Mesendoderm (in vitro differentiated cells): ENCODE measurements around the gene LRRN4CL.
A peak's percentile ranks its signal among the peaks of the same experiment; 100 is the strongest.
"Not testable (repeated sequence)": the region's sequence is repeated elsewhere in the genome, so short reads cannot be mapped to it uniquely, and the experiment has no call there.

ENCODE experiments used
- DNase-seq: peaks from one replicate; pipeline ENCODE4 v3.0.0; 2013
- H2AK5ac ChIP-seq: 2 replicates; pipeline ENCODE4 v1.6.1; 2013; ENCODE audit warnings: low read length, inconsistent platforms
- H2BK120ac ChIP-seq: 2 replicates; pipeline ENCODE4 v1.6.1; 2013; ENCODE audit warnings: low read depth, mild to moderate bottlenecking, low read length, moderate library complexity, mixed read lengths
- H2BK15ac ChIP-seq: replicated peaks from 2 replicates; pipeline ENCODE4 v1.6.1; 2013; ENCODE audit warnings: low read depth, mild to moderate bottlenecking, moderate library complexity
- H2BK5ac ChIP-seq: 2 replicates; pipeline ENCODE4 v1.6.1; 2013; ENCODE audit warnings: low read length, inconsistent platforms
- H3K18ac ChIP-seq: 2 replicates; pipeline ENCODE4 v1.6.1; 2013; ENCODE audit warnings: mild to moderate bottlenecking, low read length, mixed read lengths
- H3K23ac ChIP-seq: one replicate; pipeline ENCODE4 v1.6.1; 2013; ENCODE audit warnings: low read length
- H3K27ac ChIP-seq: 2 replicates; pipeline ENCODE4 v1.5.1; 2013; ENCODE audit warnings: low read depth, mild to moderate bottlenecking, inconsistent platforms, low read length, moderate library complexity
- H3K27me3 ChIP-seq: 2 replicates; pipeline ENCODE4 v1.6.1; 2013; ENCODE audit warnings: low read length, control low read depth, mild to moderate bottlenecking, inconsistent platforms; ENCODE audit not compliant: insufficient read depth, poor library complexity
- H3K36me3 ChIP-seq: 2 replicates; pipeline ENCODE4 v1.6.1; 2013; ENCODE audit warnings: low read length, inconsistent platforms; ENCODE audit not compliant: control insufficient read depth, insufficient read depth
- H3K4ac ChIP-seq: one replicate; pipeline ENCODE4 v1.6.1; 2013; ENCODE audit warnings: low read depth, mild to moderate bottlenecking, low read length, moderate library complexity
- H3K4me1 ChIP-seq: 2 replicates; pipeline ENCODE4 v1.6.1; 2013; ENCODE audit warnings: low read depth, low read length, inconsistent platforms; ENCODE audit not compliant: control insufficient read depth
- H3K4me2 ChIP-seq: 2 replicates; pipeline ENCODE4 v1.6.1; 2013; ENCODE audit warnings: low read length
- H3K4me3 ChIP-seq: 2 replicates; pipeline ENCODE4 v1.5.1; 2013; ENCODE audit warnings: mild to moderate bottlenecking, low read length
- H3K56ac ChIP-seq: one replicate; pipeline ENCODE4 v1.6.1; 2013; ENCODE audit warnings: low read length
- H3K79me1 ChIP-seq: 2 replicates; pipeline ENCODE4 v1.6.1; 2013; ENCODE audit warnings: low read length, inconsistent platforms
- H3K79me2 ChIP-seq: 2 replicates; pipeline ENCODE4 v1.6.1; 2013; ENCODE audit warnings: mild to moderate bottlenecking, low read length; ENCODE audit not compliant: control insufficient read depth, insufficient read depth
- H3K9ac ChIP-seq: 2 replicates; pipeline ENCODE4 v1.6.1; 2013; ENCODE audit warnings: low read length, inconsistent platforms
- H4K5ac ChIP-seq: one replicate; pipeline ENCODE4 v1.6.1; 2013; ENCODE audit warnings: low read length
- H4K8ac ChIP-seq: one replicate; pipeline ENCODE4 v1.6.1; 2013; ENCODE audit warnings: low read depth, mild to moderate bottlenecking, control low read depth, low read length, moderate library complexity
- WGBS: extraction: QIAGEN DNeasy Blood & Tissue Kit; methylation state at CpG from one replicate; pipeline ENCODE4 v1.1.7; 2013; ENCODE audit warnings: low lambda C conversion rate, missing lambda C conversion rate; ENCODE audit not compliant: insufficient coverage; ENCODE audit errors: extremely low coverage; 5-methylcytosine and 5-hydroxymethylcytosine counted together

The LRRN4CL gene

DNA sequence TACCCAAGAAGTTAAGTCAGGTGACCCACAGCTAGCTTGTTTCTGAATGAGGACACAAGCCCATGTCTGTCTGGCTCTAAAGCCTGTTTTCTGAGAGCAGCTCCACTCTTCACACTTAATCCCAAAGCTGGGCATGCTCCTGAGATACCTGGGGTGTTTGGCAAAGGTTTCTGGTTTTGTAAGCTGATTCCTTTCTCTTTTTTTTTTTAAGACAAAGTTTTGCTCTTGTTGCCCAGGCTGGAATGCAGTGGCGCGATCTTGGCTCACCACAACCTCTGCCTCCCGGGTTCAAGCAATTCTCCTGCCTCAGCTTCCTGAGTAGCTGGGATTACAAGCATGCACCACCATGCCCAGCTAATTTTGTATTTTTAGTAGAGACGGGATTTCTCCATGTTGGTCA, 4.3 kb upstream of the LRRN4CL start:
- not testable (repeated sequence) for H3K4ac ChIP-seq, H2BK15ac ChIP-seq, H3K27me3 ChIP-seq, H4K8ac ChIP-seq, H4K5ac ChIP-seq, H2AK5ac ChIP-seq, H3K4me1 ChIP-seq, H3K27ac ChIP-seq, H3K79me2 ChIP-seq, H3K9ac ChIP-seq, H3K56ac ChIP-seq, H2BK120ac ChIP-seq, H3K4me2 ChIP-seq, H3K4me3 ChIP-seq, DNase-seq, H3K79me1 ChIP-seq, H3K23ac ChIP-seq, H3K36me3 ChIP-seq, H2BK5ac ChIP-seq, H3K18ac ChIP-seq
- no CpG with 5 or more reads among the region's 4 CpGs for WGBS

DNA sequence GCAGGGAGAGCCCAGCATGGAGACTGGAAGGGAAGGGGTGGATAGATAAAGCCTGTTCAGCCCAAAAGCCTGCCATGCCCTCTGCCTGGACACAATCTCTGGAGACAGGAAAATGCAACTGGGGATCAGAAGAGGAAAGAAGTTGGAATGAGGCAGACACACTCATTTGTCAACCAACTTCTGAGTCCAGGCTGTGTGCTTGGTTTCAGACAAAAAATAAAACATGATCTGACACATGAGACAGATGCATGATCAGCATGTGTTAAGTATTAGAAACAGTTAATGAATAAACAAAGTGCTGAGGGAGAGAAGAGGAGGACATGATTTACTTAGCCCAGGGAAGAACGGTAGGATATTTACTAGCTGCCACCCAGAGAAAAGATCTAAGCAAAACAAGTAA, 839 bp downstream of the LRRN4CL start:
- no CpG with 5 or more reads among the region's 1 CpG for WGBS
- H3K79me2 ChIP-seq, result no peaks in the 10 kb centered on the region
- H2BK5ac ChIP-seq, result no peak overlapping the region

GRCh38 chr11:62687508-62688396, 1.6 kb downstream of the LRRN4CL start:
- Histone ChIP-seq H3K56ac (no peak overlapping the region), H3K4me3 (no peak overlapping the region), H3K79me1 (no peaks in the 10 kb centered on the region), H4K5ac (no peak overlapping the region), H3K36me3 (peaks cover 3% of the 10 kb centered on the region), H2BK120ac (no peak overlapping the region), H3K9ac (no peak overlapping the region), H3K23ac (no peak overlapping the region), H2AK5ac (no peak overlapping the region), H3K79me2 (no peaks in the 10 kb centered on the region), H3K18ac (no peak overlapping the region), H2BK5ac (no peak overlapping the region), H3K4me1 (no peaks in the 10 kb centered on the region), H3K4me2 (no peak overlapping the region), H3K27ac (no peak overlapping the region), H3K4ac (no peak overlapping the region), H2BK15ac (no peak overlapping the region), H3K27me3 (no peaks in the 10 kb centered on the region), H4K8ac (no peak overlapping the region)
- no peak for DNase-seq
- 100% methylated on average over 2 of the region's 74 CpGs for WGBS

More for the DNA sequence above, 839 bp downstream of the LRRN4CL start:
- Histone ChIP-seq H4K8ac (no peak overlapping the region), H3K27me3 (no peaks in the 10 kb centered on the region), H3K4ac (no peak overlapping the region), H3K36me3 (peaks cover 3% of the 10 kb centered on the region), H3K56ac (no peak overlapping the region), H3K23ac (no peak overlapping the region), H3K4me2 (no peak overlapping the region), H3K79me1 (no peaks in the 10 kb centered on the region), H2AK5ac (no peak overlapping the region), H3K4me1 (no peaks in the 10 kb centered on the region), H2BK15ac (no peak overlapping the region), H3K18ac (no peak overlapping the region), H2BK120ac (no peak overlapping the region), H4K5ac (no peak overlapping the region), H3K4me3 (no peak overlapping the region), H3K27ac (no peak overlapping the region), H3K9ac (no peak overlapping the region)
- DNase-seq, result no peak

GRCh38 chr11:62682518-62682917, 6.8 kb downstream of the LRRN4CL start:
- Histone ChIP-seq H3K27me3 (no peaks in the 10 kb centered on the region), H2AK5ac (no peak overlapping the region), H2BK15ac (no peak overlapping the region), H3K4ac (no peak overlapping the region), H3K23ac (no peak overlapping the region), H2BK120ac (no peak overlapping the region), H3K56ac (no peak overlapping the region), H3K36me3 (no peaks in the 10 kb centered on the region), H4K8ac (no peak overlapping the region), H3K18ac (no peak overlapping the region), H3K79me1 (peaks cover 6% of the 10 kb centered on the region), H2BK5ac (no peak overlapping the region), H3K9ac (no peak overlapping the region), H3K4me3 (no peak overlapping the region), H3K27ac (no peak overlapping the region), H3K4me1 (peaks cover 3% of the 10 kb centered on the region), H4K5ac (no peak overlapping the region), H3K4me2 (no peak overlapping the region), H3K79me2 (peaks cover 10% of the 10 kb centered on the region)
- no CpG with 5 or more reads among the region's 7 CpGs for WGBS
- DNase-seq, result no peak

DNA sequence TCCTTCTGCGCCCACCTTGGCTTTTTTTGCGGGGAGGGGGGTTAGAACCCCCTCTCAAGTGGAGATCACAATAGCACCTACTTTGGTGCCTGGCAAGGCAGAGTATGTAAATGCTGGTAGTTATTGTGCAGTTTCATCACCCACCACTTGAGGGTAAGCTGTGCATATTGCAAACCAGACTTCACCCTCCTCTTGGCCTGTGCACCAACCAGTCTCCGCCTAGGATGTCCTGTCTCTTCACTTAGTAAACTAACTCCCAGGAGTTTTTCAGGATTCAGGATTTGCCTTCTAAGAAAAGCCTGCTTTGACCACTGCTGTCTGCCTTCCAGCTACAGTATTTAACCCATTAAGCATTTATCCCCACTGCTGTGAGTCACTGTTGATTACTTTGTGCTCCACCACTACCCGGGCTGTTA, 8.5 kb downstream of the LRRN4CL start:
- Histone ChIP-seq H3K79me1 (peaks cover 9% of the 10 kb centered on the region), H3K56ac (peak overlapping the region; percentile 25), H3K27ac (no peak overlapping the region), H3K23ac (no peak overlapping the region), H2BK15ac (no peak overlapping the region), H4K5ac (no peak overlapping the region), H2BK120ac (no peak overlapping the region), H3K27me3 (no peaks in the 10 kb centered on the region), H3K9ac (no peak overlapping the region), H3K18ac (no peak overlapping the region), H3K4me2 (no peak overlapping the region), H4K8ac (no peak overlapping the region), H3K4me1 (peaks cover 3% of the 10 kb centered on the region), H3K4me3 (no peak overlapping the region), H3K4ac (no peak overlapping the region), H3K36me3 (peaks cover 5% of the 10 kb centered on the region), H2BK5ac (no peak overlapping the region), H3K79me2 (peaks cover 10% of the 10 kb centered on the region), H2AK5ac (no peak overlapping the region)
- WGBS, result no CpG with 5 or more reads among the region's 4 CpGs
- DNase-seq, result peak; percentile 50
